Spleen (tissue), 11 donors: ENCODE results near the gene NDST3. TPM values are rescaled to one million over a fixed set of nuclear protein-coding genes. Genes with fewer than 3 reads are reported as not detected.

Source experiments
- DNase-seq: peaks from one replicate; pipeline ENCODE4 v3.0.0-alpha.2; 2020
- H3K27ac ChIP-seq, 8 donors: fragments of 200-600 bp; sonication (generic) in 7 of 8; 1 replicate in 4 of 8; 2 replicates in 4 of 8; pipeline versions ENCODE4 v1.5.0 to v1.8.0; 2016 to 2021; ENCODE audit warnings: inconsistent platforms in 4 of 8, mild to moderate bottlenecking in 4 of 8, moderate library complexity in 1 of 8
- H3K27me3 ChIP-seq, 7 donors: fragments of 200-600 bp; sonication (generic) in 6 of 7; replicated peaks in 1 of 7; 1 replicate in 4 of 7; 2 replicates in 3 of 7; pipeline versions ENCODE4 v1.5.0 to v1.8.0; 2016 to 2021; ENCODE audit warnings: inconsistent platforms in 3 of 7, mild to moderate bottlenecking in 1 of 7
- H3K36me3 ChIP-seq, 6 donors: fragments of 200-600 bp; sonication (generic) in 5 of 6; 1 replicate in 4 of 6; 2 replicates in 2 of 6; pipeline versions ENCODE4 v1.5.0 to v1.8.0; 2016 to 2021; ENCODE audit warnings: inconsistent platforms in 2 of 6
- H3K4me1 ChIP-seq, 6 donors: fragments of 200-600 bp; sonication (generic) in 5 of 6; 1 replicate in 3 of 6; 2 replicates in 3 of 6; pipeline versions ENCODE4 v1.5.0 to v1.8.0; 2016 to 2021; ENCODE audit warnings: inconsistent platforms in 3 of 6
- H3K4me3 ChIP-seq, 8 donors: fragments of 200-600 bp; sonication (generic) in 7 of 8; 1 replicate in 4 of 8; 2 replicates in 4 of 8; pipeline versions ENCODE4 v1.5.0 to v1.8.0; 2016 to 2021; ENCODE audit warnings: inconsistent platforms in 4 of 8, mild to moderate bottlenecking in 4 of 8, moderate library complexity in 2 of 8
- H3K9me3 ChIP-seq, 8 donors: fragments of 200-600 bp; sonication (generic) in 7 of 8; 1 replicate in 4 of 8; 2 replicates in 4 of 8; pipeline versions ENCODE4 v1.5.0 to v1.8.0; 2016 to 2021; ENCODE audit warnings: inconsistent platforms in 4 of 8
- CTCF ChIP-seq, 11 experiments: fragments of 200-600 bp in 7 of 11; fragments of 450-650 bp in 4 of 11; sonication (generic) in 4 of 11; IDR thresholded peaks in 8 of 11; conservative IDR thresholded peaks in 3 of 11; 1 replicate in 7 of 11; 2 replicates in 4 of 11; pipeline versions ENCODE4 v1.4.0 to v1.8.0; 2016 to 2021; ENCODE audit warnings: antibody characterized with exemption in 11 of 11, inconsistent platforms in 4 of 11, mild to moderate bottlenecking in 1 of 11
- POLR2A ChIP-seq, 3 donors: fragments of 450-650 bp; IDR thresholded peaks; one replicate each; pipeline ENCODE4 v1.5.1; 2017; ENCODE audit warnings: antibody characterized with exemption in 3 of 3, mild to moderate bottlenecking in 1 of 3
- POLR2AphosphoS5 ChIP-seq, 3 donors: sonication (generic); formaldehyde crosslinking; IDR thresholded peaks; one replicate each; pipeline ENCODE4 v1.5.1; 2017; ENCODE audit warnings: antibody characterized with exemption in 3 of 3
- WGBS, 5 donors: extraction: QIAGEN DNeasy Blood & Tissue Kit in 3 of 5; methylation state at CpG; one replicate each; pipeline versions ENCODE4 v1.1.5 to v1.1.7; 2013 to 2018; 5-methylcytosine and 5-hydroxymethylcytosine counted together
- intact Hi-C: fragments of 100-400 bp; cut with DNase I; formaldehyde crosslinking; loops from one replicate; pipeline ENCODE4 v1.15.0; 2023; ENCODE audit warnings: low total_unique reads
- polyA plus RNA-seq, 3 donors: library from polyadenylated mRNA; stranded (reverse); fragments of 200-250 nt; gene quantifications; one replicate each; pipeline ENCODE4 v1.2.1, GENCODE V29; 2013
- total RNA-seq, 7 donors: library from RNA; depleted of rRNA in 3 of 7; stranded (reverse); fragments of >200 nt in 3 of 7; fragmentation: NEBNext Ultra II Directional in 4 of 7; extraction: Animal tissue kit (Norgen Biotek cat#: 25700) in 4 of 7; gene quantifications; one replicate each; pipeline versions ENCODE4 v1.1.0 to v1.2.1, GENCODE V29; 2016 to 2021
- donor health status: healthy with polysubstance abuse.
- donor health status: DM: no; HTN: no; CAD: no; lungs with moderate emphysema.
- donor health status: DM: no; HTN: no; CAD: no.
- donor health status: Bipolar disorder and iron deficiency.
- donor health status: healthy.
- donor health status: DM: no; HTN: no; CAD: no.
- donor health status: DM: yes; HTN: yes; CAD: no.

Gene NDST3
- total and polyA plus RNA-seq, 10 donors, result 0.24 to 21.9 (median 5.7) TPM

GRCh38 chr4:118085700-118086099, 51.4 kb downstream of the NDST3 start:
- WGBS, 5 donors, result 90 to 98% (median 93%) methylated on average over 4 of the region's 4 CpGs
- Histone ChIP-seq H3K27ac (no peak overlapping the region), H3K27me3 (no peaks in the 10 kb centered on the region), H3K4me3 (no peak overlapping the region), H3K9me3 (no peaks in the 10 kb centered on the region), H3K36me3 (no peaks in the 10 kb centered on the region), H3K4me1 (no peaks in the 10 kb centered on the region)
- DNase-seq, result no peak
- TF ChIP-seq POLR2AphosphoS5 (IDR thresholded peaks at IDR 0.05), result no peak
- TF ChIP-seq POLR2A (IDR thresholded peaks at IDR 0.05), result no peak
- no peak for TF ChIP-seq CTCF (IDR thresholded peaks at IDR 0.05 in 8 of 11, conservative IDR thresholded peaks at IDR 0.05 in 3 of 11)
- intact Hi-C loops, result no loop called here

- H3K9me3 ChIP-seq, result no peaks in the 10 kb centered on the region
- no peaks in the 10 kb centered on the region for H3K36me3 ChIP-seq
- no peak overlapping the region for H3K4me3 ChIP-seq
- no peaks in the 10 kb centered on the region for H3K27me3 ChIP-seq
- no peak overlapping the region for H3K27ac ChIP-seq
- intact Hi-C loops, result no loop called here
- DNase-seq, result no peak
- TF ChIP-seq CTCF (IDR thresholded peaks at IDR 0.05 in 8 of 11, conservative IDR thresholded peaks at IDR 0.05 in 3 of 11), result no peak
- no peak for TF ChIP-seq POLR2AphosphoS5 (IDR thresholded peaks at IDR 0.05)
- TF ChIP-seq POLR2A (IDR thresholded peaks at IDR 0.05), result no peak
- H3K4me1 ChIP-seq, result no peaks in the 10 kb centered on the region
- 61 to 83% (median 70%) methylated on average over 3 of the region's 3 CpGs for WGBS, 5 donors
Measured at GRCh38 chr4:118086344-118086743, 52.1 kb downstream of the NDST3 start.

- no peaks in the 10 kb centered on the region for H3K4me1 ChIP-seq
- H3K36me3 ChIP-seq, result no peaks in the 10 kb centered on the region
- H3K27ac ChIP-seq, result no peak overlapping the region
- H3K9me3 ChIP-seq, result no peaks in the 10 kb centered on the region
- H3K27me3 ChIP-seq, result no peaks in the 10 kb centered on the region
- H3K4me3 ChIP-seq, result no peak overlapping the region
- TF ChIP-seq CTCF (IDR thresholded peaks at IDR 0.05 in 8 of 11, conservative IDR thresholded peaks at IDR 0.05 in 3 of 11) (no peak), POLR2A (IDR thresholded peaks at IDR 0.05) (no peak), POLR2AphosphoS5 (IDR thresholded peaks at IDR 0.05) (no peak)
- intact Hi-C loops, result no loop called here
- no peak for DNase-seq
Measured at GRCh38 chr4:118087366-118087765, 53.1 kb downstream of the NDST3 start.

GRCh38 chr4:118099106-118099505, 64.8 kb downstream of the NDST3 start:
- no peak overlapping the region for H3K4me3 ChIP-seq
- intact Hi-C loops, result no loop called here

More at GRCh38 chr4:118099106-118099505, 64.8 kb downstream of the NDST3 start:
- Histone ChIP-seq H3K27me3 (no peaks in the 10 kb centered on the region), H3K36me3 (no peaks in the 10 kb centered on the region), H3K27ac (no peak overlapping the region), H3K4me1 (no peaks in the 10 kb centered on the region), H3K9me3 (no peaks in the 10 kb centered on the region)
- no peak for DNase-seq
- whole genome bisulfite sequencing, 5 donors, result 76 to 89% (median 81%) methylated on average over 3 of the region's 3 CpGs
- TF ChIP-seq POLR2AphosphoS5 (IDR thresholded peaks at IDR 0.05), result no peak
- TF ChIP-seq POLR2A (IDR thresholded peaks at IDR 0.05), result no peak
- no peak for TF ChIP-seq CTCF (IDR thresholded peaks at IDR 0.05 in 8 of 11, conservative IDR thresholded peaks at IDR 0.05 in 3 of 11)
